Measurements from ENCODE around the gene ASIC2. TPM values are rescaled to one million over a fixed set of nuclear protein-coding genes. Genes with fewer than 3 reads are reported as not detected.

ASIC2 gene
- total RNA-seq, 1 experiment from 2014 or later = 0.09 TPM

GRCh38 chr17:33154869-33155455 is 138.1 kb downstream of the ASIC2 start:
- no peaks in the 10 kb centered on the region for H3K9me2 ChIP-seq (ENCODE audit: insufficient read depth)
- no peaks in the 10 kb centered on the region for H3K36me3 ChIP-seq (ENCODE audit: low read depth)
- no peaks in the 10 kb centered on the region for H3F3A ChIP-seq (ENCODE audit: insufficient read depth, low read depth)
- no peaks in the 10 kb centered on the region for H4K20me1 ChIP-seq (ENCODE audit: insufficient read depth)
- H3K9me3 ChIP-seq (ENCODE audit: insufficient read depth, low read depth) = no peaks in the 10 kb centered on the region
- CTCF ChIA-PET = no interaction called here
- H3K4me3 ChIP-seq = no peak overlapping the region
- DNase-seq = no peak
- no TSS peak for BruUV-seq (replicated peaks)
- H3K4me1 ChIP-seq (replicated peaks; ENCODE audit: insufficient read depth) = no peaks in the 10 kb centered on the region
- no peak overlapping the region for H3K4me2 ChIP-seq
- no peak overlapping the region for H2AFZ ChIP-seq
- intact Hi-C loops (cut with micrococcal nuclease; ENCODE audit: unreplicated experiment) = no loop called here
- no peaks in the 10 kb centered on the region for H3K79me2 ChIP-seq (ENCODE audit: low read depth)
- TF ChIP-seq EZH2 (IDR thresholded peaks at IDR 0.05; ENCODE audit: low read depth) = no peak
- no peak for TF ChIP-seq CTCF (conservative IDR thresholded peaks at IDR 0.05)
- no peak overlapping the region for H3K27ac ChIP-seq
- POLR2A ChIA-PET (ENCODE audit: unreplicated experiment) = no interaction called here
- peaks cover 63% of the 10 kb centered on the region for H3K27me3 ChIP-seq (ENCODE audit: insufficient read depth, low read depth)

- Histone ChIP-seq H3K27me3 (ENCODE audit: insufficient read depth, low read depth) (peaks cover 45% of the 10 kb centered on the region), H3K27ac (no peak overlapping the region), H3K36me3 (ENCODE audit: low read depth) (no peaks in the 10 kb centered on the region), H3K4me2 (no peak overlapping the region), H4K20me1 (ENCODE audit: insufficient read depth) (no peaks in the 10 kb centered on the region), H3K4me1 (replicated peaks; ENCODE audit: insufficient read depth) (no peaks in the 10 kb centered on the region), H3K4me3 (no peak overlapping the region), H3K9me3 (ENCODE audit: insufficient read depth, low read depth) (no peaks in the 10 kb centered on the region), H3F3A (ENCODE audit: insufficient read depth, low read depth) (no peaks in the 10 kb centered on the region), H2AFZ (no peak overlapping the region), H3K9me2 (ENCODE audit: insufficient read depth) (no peaks in the 10 kb centered on the region), H3K79me2 (ENCODE audit: low read depth) (no peaks in the 10 kb centered on the region)
- TF ChIP-seq CTCF (conservative IDR thresholded peaks at IDR 0.05) = no peak
- no peak for TF ChIP-seq EZH2 (IDR thresholded peaks at IDR 0.05; ENCODE audit: low read depth)
- CTCF ChIA-PET = no interaction called here
- no peak for DNase-seq
- no TSS peak for BruUV-seq (replicated peaks)
- intact Hi-C loops (cut with micrococcal nuclease; ENCODE audit: unreplicated experiment) = no loop called here
- POLR2A ChIA-PET (ENCODE audit: unreplicated experiment) = no interaction called here
Observed at GRCh38 chr17:33152783-33153182, 140.3 kb downstream of the ASIC2 start.

- POLR2A ChIA-PET (ENCODE audit: unreplicated experiment) = no interaction called here
- Histone ChIP-seq H3F3A (ENCODE audit: insufficient read depth, low read depth) (no peaks in the 10 kb centered on the region), H3K27ac (no peak overlapping the region), H3K4me1 (replicated peaks; ENCODE audit: insufficient read depth) (no peaks in the 10 kb centered on the region), H3K4me2 (no peak overlapping the region), H3K9me3 (ENCODE audit: insufficient read depth, low read depth) (no peaks in the 10 kb centered on the region), H3K27me3 (ENCODE audit: insufficient read depth, low read depth) (peaks cover 40% of the 10 kb centered on the region), H3K9me2 (ENCODE audit: insufficient read depth) (no peaks in the 10 kb centered on the region), H2AFZ (no peak overlapping the region), H3K79me2 (ENCODE audit: low read depth) (no peaks in the 10 kb centered on the region), H4K20me1 (ENCODE audit: insufficient read depth) (no peaks in the 10 kb centered on the region), H3K4me3 (no peak overlapping the region), H3K36me3 (ENCODE audit: low read depth) (no peaks in the 10 kb centered on the region)
- TF ChIP-seq EZH2 (IDR thresholded peaks at IDR 0.05; ENCODE audit: low read depth) (no peak), CTCF (conservative IDR thresholded peaks at IDR 0.05) (no peak)
- CTCF ChIA-PET = interaction anchor here (0.6 kb wide), 1 partner anchor 23 kb away, joined by 3 read pairs; no protein-coding TSS in a partner anchor
- BruUV-seq (replicated peaks) = no TSS peak
- intact Hi-C loops (cut with micrococcal nuclease; ENCODE audit: unreplicated experiment) = no loop called here
- no peak for DNase-seq
Observed at GRCh38 chr17:33151565-33151964, 141.5 kb downstream of the ASIC2 start.
